ENCODE data around the gene LUZP4. TPM values are rescaled to one million over a fixed set of nuclear protein-coding genes. Genes with fewer than 3 reads are reported as not detected.
"Not testable (repeated sequence)": the region's sequence is repeated elsewhere in the genome, so short reads cannot be mapped to it uniquely, and the experiment has no call there.

LUZP4 gene
- total RNA-seq, 1 donor from 2014 or later: not detected

GRCh38 chrX:115332832-115333231 lies 43.3 kb downstream of the LUZP4 start:
- DNase-seq (ENCODE audit: low spot score): no peak
- intact Hi-C loops (cut with DNase I): loop anchor here (5.0 kb wide), 1 partner anchor 359 kb away; no protein-coding TSS in a partner anchor

- no peak for DNase-seq (ENCODE audit: low spot score)
- intact Hi-C loops (cut with DNase I): loop anchor here (5.0 kb wide), 1 partner anchor 359 kb away; no protein-coding TSS in a partner anchor
Observed at GRCh38 chrX:115333446-115333845, 43.9 kb downstream of the LUZP4 start.

- intact Hi-C loops (cut with DNase I): no loop called here
- no peak for DNase-seq (ENCODE audit: low spot score)
Observed at GRCh38 chrX:115337491-115338144, 48.1 kb downstream of the LUZP4 start.

- no peak for DNase-seq (ENCODE audit: low spot score)
- intact Hi-C loops (cut with DNase I): loop anchor here (10.0 kb wide), 1 partner anchor 115 kb away; no protein-coding TSS in a partner anchor
Observed at GRCh38 chrX:115339441-115340025, 50.0 kb downstream of the LUZP4 start.

- intact Hi-C loops (cut with DNase I): loop anchor here (10.0 kb wide), 1 partner anchor 113 kb away; no protein-coding TSS in a partner anchor
- DNase-seq (ENCODE audit: low spot score): no peak
Observed at GRCh38 chrX:115341421-115341820, 51.9 kb downstream of the LUZP4 start.

- intact Hi-C loops (cut with DNase I): loop anchor here (5.0 to 10.0 kb wide), 2 partner anchors 110 to 217 kb away; partner anchors contain the start of gene PLS3
- peak; percentile 86 for DNase-seq (ENCODE audit: low spot score)
Observed at GRCh38 chrX:115344885-115345614, 55.5 kb downstream of the LUZP4 start.

- no peak for DNase-seq (ENCODE audit: low spot score)
- intact Hi-C loops (cut with DNase I): loop anchor here (5.0 to 10.0 kb wide), 2 partner anchors 109 to 217 kb away; partner anchors contain the start of gene PLS3
Observed at GRCh38 chrX:115345615-115346014, 56.1 kb downstream of the LUZP4 start.

- intact Hi-C loops (cut with DNase I): loop anchor here (5.0 to 10.0 kb wide), 2 partner anchors 108 to 216 kb away; partner anchors contain the start of gene PLS3
- DNase-seq (ENCODE audit: low spot score): not testable (repeated sequence)
Observed at GRCh38 chrX:115346738-115347137, 57.2 kb downstream of the LUZP4 start.

- no peak for DNase-seq (ENCODE audit: low spot score)
- intact Hi-C loops (cut with DNase I): loop anchor here (5.0 to 10.0 kb wide), 2 partner anchors 106 to 214 kb away; partner anchors contain the start of gene PLS3
Observed at GRCh38 chrX:115348446-115349225, 59.1 kb downstream of the LUZP4 start.

- no peak for DNase-seq (ENCODE audit: low spot score)
- intact Hi-C loops (cut with DNase I): no loop called here
Observed at GRCh38 chrX:115350711-115351381, 61.3 kb downstream of the LUZP4 start.

GRCh38 chrX:115356369-115356768 lies 66.9 kb downstream of the LUZP4 start:
- intact Hi-C loops (cut with DNase I): no loop called here
- DNase-seq (ENCODE audit: low spot score): no peak

Other genes starting within 250 kb of the LUZP4 start
- gene RBMXL3, start 100.3 kb upstream of the LUZP4 start, total RNA-seq: not detected
- gene LRCH2, start 55.6 kb upstream of the LUZP4 start, total RNA-seq: 1.2 TPM

Data from cardiac septum (tissue), 1 donor.